Measurements from ENCODE around the gene MRPL51. TPM values are rescaled to one million over a fixed set of nuclear protein-coding genes. Genes with fewer than 3 reads are reported as not detected.

Gene MRPL51
- total RNA-seq, 1 experiment from 2014 or later, result 265 TPM

- ChIA-PET RAD21 (ENCODE audit: low non-redundant PET in 1 of 2, low total read pairs in 2 of 2, uncharacterized antibody in 2 of 2, unreplicated experiment in 2 of 2) (interaction anchor here (0.6 to 1.1 kb wide), 3 partner anchors 23 to 74 kb away, joined by 3 to 13 read pairs (median 3); partner anchors contain the start of gene MRPL51 (in 1 of the 2)), POLR2A (interaction anchor here (0.7 to 2.9 kb wide), 24 partner anchors 10 to 183 kb away, joined by 3 to 18 read pairs (median 4); partner anchors contain the start of genes GAPDH, LPAR5, LTBR and MRPL51), CTCF (interaction anchor here (0.6 to 1.4 kb wide), 4 partner anchors 14 to 284 kb away, joined by 3 to 6 read pairs (median 4); no protein-coding TSS in a partner anchor)
- Histone ChIP-seq H3K4me1 (ENCODE audit: control insufficient read depth in 1 of 2, insufficient read depth in 2 of 2, low read length in 2 of 2) (peaks cover 11 to 27% of the 10 kb centered on the region in 2 experiments), H3K27ac (ENCODE audit: low read depth, low read length) (peak within 1 kb of the TSS; percentile 72), H3K4me3 (replicated peaks in 1 of 2; ENCODE audit: low read depth in 1 of 2, low read length in 2 of 2) (peak within 1 kb of the TSS; percentile 62 to 88), H3K9me3 (ENCODE audit: control insufficient read depth in 1 of 2, insufficient read depth in 1 of 2, low read depth in 1 of 2, low read length in 2 of 2) (no peaks in the 10 kb centered on the region), H3K9ac (ENCODE audit: low read length) (peak within 1 kb of the TSS; percentile 85), H4K20me1 (ENCODE audit: insufficient read depth) (no peaks in the 10 kb centered on the region), H3K79me2 (ENCODE audit: insufficient read depth, low read length) (no peaks in the 10 kb centered on the region; the same call in 1 of the 2 replicates), H3K4me2 (ENCODE audit: low read length) (peak within 1 kb of the TSS; percentile 100), H3K36me3 (ENCODE audit: control insufficient read depth in 1 of 2, insufficient read depth in 2 of 2, low read length in 2 of 2) (0 out of 4 replicates have a peak, but pooled peaks cover 0 to 5% of the 10 kb centered on the region in 2 experiments), H3K27me3 (ENCODE audit: insufficient read depth, low read length) (no peaks in the 10 kb centered on the region), H3K9me2 (ENCODE audit: insufficient read depth) (no peaks in the 10 kb centered on the region), H2AFZ (ENCODE audit: low read depth, low read length, poor library complexity, severe bottlenecking) (peak within 1 kb of the TSS; percentile 94)
- BruUV-seq (replicated peaks), result no TSS peak
- peak; percentile 94 for ATAC-seq
- intact Hi-C loops (cut with micrococcal nuclease), result loop anchor here (2.0 kb wide), 1 partner anchor 40 kb away; no protein-coding TSS in a partner anchor
- DNase-seq (ENCODE audit: low read depth, low spot score), result peak; percentile 94
- TF ChIP-seq POLR2AphosphoS5 (IDR thresholded peaks at IDR 0.05; ENCODE audit: low read depth, low read length), result peak; percentile 99
- no peak for TF ChIP-seq SRF (IDR thresholded peaks at IDR 0.05; ENCODE audit: low read depth)
- no peak for TF ChIP-seq CTCF (IDR thresholded peaks at IDR 0.05 in 2 of 3, conservative IDR thresholded peaks at IDR 0.05 in 1 of 3; ENCODE audit: borderline replicate concordance in 1 of 3, insufficient read depth in 1 of 3, low read depth in 2 of 3, low read length in 2 of 3)
- no peak; the same call in 1 of the 2 replicates for TF ChIP-seq ELF1 (IDR thresholded peaks at IDR 0.05; ENCODE audit: borderline replicate concordance, low read depth)
- TF ChIP-seq EZH2phosphoT487 (IDR thresholded peaks at IDR 0.05; ENCODE audit: borderline replicate concordance), result no peak
- no peak for TF ChIP-seq ZNF274 (IDR thresholded peaks at IDR 0.05; ENCODE audit: low read depth, low read length)
- no peak for TF ChIP-seq ZBTB33 (IDR thresholded peaks at IDR 0.05; ENCODE audit: extremely low read depth, insufficient replicate concordance, low read length)
- TF ChIP-seq YY1 (IDR thresholded peaks at IDR 0.05; ENCODE audit: extremely low read depth, insufficient replicate concordance, low read depth, low read length), result no peak
- TF ChIP-seq EZH2 (IDR thresholded peaks at IDR 0.05), result no peak
- TF ChIP-seq RAD21 (IDR thresholded peaks at IDR 0.05; ENCODE audit: low read depth), result no peak
- no peak for TF ChIP-seq CEBPB (IDR thresholded peaks at IDR 0.05; ENCODE audit: low read depth)
- no peak for TF ChIP-seq EGR1 (IDR thresholded peaks at IDR 0.05; ENCODE audit: low read depth)
- no peak for TF ChIP-seq ATF3 (IDR thresholded peaks at IDR 0.05)
- no peak for TF ChIP-seq FOSL1 (IDR thresholded peaks at IDR 0.05; ENCODE audit: low read depth)
- TF ChIP-seq SP1 (IDR thresholded peaks at IDR 0.05; ENCODE audit: low read depth), result peak; percentile 87
- peak; percentile 42; the same call in 1 of the 2 replicates for TF ChIP-seq CBX3 (IDR thresholded peaks at IDR 0.05; ENCODE audit: low read depth)
- TF ChIP-seq SIN3A (IDR thresholded peaks at IDR 0.05; ENCODE audit: low read depth), result peak; percentile 78
- TF ChIP-seq POLR2A (IDR thresholded peaks at IDR 0.05; ENCODE audit: borderline replicate concordance, extremely low read depth, insufficient read depth, insufficient read length), result peak; percentile 99
- TF ChIP-seq TCF7L2 (IDR thresholded peaks at IDR 0.05; ENCODE audit: borderline replicate concordance, extremely low read depth, insufficient read depth, insufficient read length), result peak; percentile 52
- TF ChIP-seq JUND (IDR thresholded peaks at IDR 0.05), result no peak
- peak; percentile 25; the same call in 1 of the 2 replicates for TF ChIP-seq ZFX (IDR thresholded peaks at IDR 0.05)
- peak; percentile 68; the same call in 1 of the 2 replicates for TF ChIP-seq MAX (IDR thresholded peaks at IDR 0.05)
These were observed 22.5 kb downstream of the MRPL51 start, which contains the start of gene VAMP1 for GRCh38 chr12:6470375-6471163. TSS of gene VAMP1 (minus strand) at chr12:6470677. CDS start at chr12:6470531, 146 bp downstream.

All from HCT116 (cell line).